Brain microvascular endothelial cell (primary cell): ENCODE measurements around the gene CCDC88A.

Source experiments
- DNase-seq: peaks from one replicate; pipeline ENCODE4 v3.0.0-alpha.2; 2020
- H3K27ac ChIP-seq: fragments of 250-450 bp; sonication (Bioruptor Pico); 2 replicates; pipeline ENCODE4 v1.5.1; 2020; ENCODE audit warnings: mild to moderate bottlenecking, moderate library complexity
- H3K27me3 ChIP-seq: fragments of 250-450 bp; sonication (Bioruptor Pico); replicated peaks from 2 replicates; pipeline ENCODE4 v1.5.1; 2020; ENCODE audit warnings: mild to moderate bottlenecking
- H3K36me3 ChIP-seq: fragments of 250-450 bp; sonication (Bioruptor Pico); replicated peaks from 2 replicates; pipeline ENCODE4 v1.5.1; 2020; ENCODE audit warnings: mild to moderate bottlenecking
- H3K4me3 ChIP-seq: 2 replicates; pipeline ENCODE4 v1.5.1; 2011; ENCODE audit warnings: low read depth, mild to moderate bottlenecking, control low read depth, low read length, moderate library complexity
- CTCF ChIP-seq: IDR thresholded peaks from 2 replicates; pipeline ENCODE4 v1.5.1; 2011; ENCODE audit warnings: low read depth, mild to moderate bottlenecking, moderate library complexity, low read length, control low read depth, inconsistent platforms; ENCODE audit errors: missing control alignments
- in situ Hi-C: cut with HindIII; loops from 2 replicates; pipeline ENCODE4 v1.10.0; 2017; ENCODE audit warnings: low sequenced_read_pairs, low pct_ligation_motif_present

CCDC88A gene

DNA sequence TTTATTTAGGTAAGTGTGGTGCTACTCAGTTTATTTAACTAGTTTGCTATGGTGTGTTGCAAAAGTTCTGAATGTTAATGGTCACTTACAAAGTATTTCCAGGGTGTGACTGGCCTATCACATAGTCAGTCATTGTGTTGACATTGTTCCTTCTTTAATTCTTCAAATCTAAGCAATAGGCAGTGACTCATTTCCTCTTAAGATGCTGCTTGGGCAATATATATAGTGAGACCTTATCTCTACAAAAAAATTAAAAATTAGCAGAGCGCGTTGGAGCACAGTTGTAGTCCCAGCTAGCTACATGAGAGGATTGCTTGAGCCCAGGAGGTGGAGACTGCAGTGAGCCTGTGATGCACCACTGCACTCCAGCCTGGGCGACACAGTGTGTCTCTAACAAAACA lies 5.8 kb upstream of the CCDC88A start:
- Histone ChIP-seq H3K36me3 (no peaks in the 10 kb centered on the region), H3K27ac (peak overlapping the region; percentile 35), H3K4me3 (no peak overlapping the region), H3K27me3 (no peaks in the 10 kb centered on the region)
- in situ Hi-C loops, result loop anchor here (10.0 kb wide), 1 partner anchor 79 kb away; no protein-coding TSS in a partner anchor
- DNase-seq, result peak; percentile 74
- peak; percentile 11 for TF ChIP-seq CTCF

GRCh38 chr2:55422876-55423665 lies 3.4 kb upstream of the CCDC88A start:
- Histone ChIP-seq H3K36me3 (no peaks in the 10 kb centered on the region), H3K27ac (no peak overlapping the region), H3K4me3 (no peak overlapping the region), H3K27me3 (no peaks in the 10 kb centered on the region)
- TF ChIP-seq CTCF, result no peak
- in situ Hi-C loops, result loop anchor here (10.0 kb wide), 1 partner anchor 82 kb away; no protein-coding TSS in a partner anchor
- DNase-seq, result no peak

DNA sequence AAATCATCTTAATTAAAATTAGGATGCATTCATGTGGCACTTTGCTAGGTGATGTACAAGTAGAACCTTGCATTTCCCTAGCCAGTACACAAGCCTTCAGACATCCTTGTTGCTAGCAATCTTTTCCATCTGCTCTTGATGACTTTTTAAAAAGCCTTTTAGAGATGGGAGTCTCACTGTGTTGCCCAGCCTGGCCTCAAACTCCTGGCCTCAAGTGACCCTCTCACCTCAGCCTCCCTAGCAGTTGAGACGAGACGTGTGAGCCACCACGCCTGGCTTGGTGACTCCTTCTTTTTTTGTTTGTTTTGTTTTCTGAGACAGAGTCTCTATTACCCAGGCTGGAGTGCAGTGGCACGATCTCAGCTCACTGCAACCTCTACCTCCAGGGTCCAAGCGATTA lies 1.7 kb upstream of the CCDC88A start:
- H3K4me3 ChIP-seq, result no peak overlapping the region
- no peak for TF ChIP-seq CTCF
- H3K27me3 ChIP-seq, result no peaks in the 10 kb centered on the region
- no peak for DNase-seq
- no peak overlapping the region for H3K27ac ChIP-seq
- in situ Hi-C loops, result loop anchor here (10.0 kb wide), 1 partner anchor 83 kb away; no protein-coding TSS in a partner anchor
- no peaks in the 10 kb centered on the region for H3K36me3 ChIP-seq

DNA sequence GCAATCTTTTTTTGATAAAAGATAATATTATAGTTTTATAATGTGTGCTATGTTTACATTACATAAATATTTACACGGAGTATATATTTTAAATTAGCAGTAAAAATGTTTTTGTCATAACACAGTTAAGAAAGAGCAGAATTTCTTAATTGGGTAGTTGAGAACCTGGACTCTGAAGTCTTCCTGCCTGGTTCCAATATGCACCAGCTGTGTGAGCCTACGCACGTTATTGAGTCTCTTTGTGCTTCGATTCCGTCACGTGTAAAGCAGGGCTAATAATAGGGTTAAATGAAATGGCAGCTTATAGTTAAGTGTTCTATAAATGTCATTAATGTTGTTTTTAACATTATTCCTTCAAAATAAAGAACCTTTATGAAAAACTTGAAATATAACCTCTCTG lies 1.2 kb upstream of the CCDC88A start:
- H3K27ac ChIP-seq, result no peak overlapping the region
- DNase-seq, result no peak
- H3K4me3 ChIP-seq, result no peak overlapping the region
- no peak for TF ChIP-seq CTCF
- in situ Hi-C loops, result loop anchor here (10.0 kb wide), 1 partner anchor 84 kb away; no protein-coding TSS in a partner anchor
- H3K36me3 ChIP-seq, result no peaks in the 10 kb centered on the region
- H3K27me3 ChIP-seq, result no peaks in the 10 kb centered on the region

GRCh38 chr2:55420439-55420725 lies 726 bp upstream of the CCDC88A start:
- Histone ChIP-seq H3K27ac (no peak overlapping the region), H3K27me3 (no peaks in the 10 kb centered on the region), H3K4me3 (peak overlapping the region; percentile 85), H3K36me3 (no peaks in the 10 kb centered on the region)
- no peak for TF ChIP-seq CTCF
- in situ Hi-C loops, result loop anchor here (10.0 kb wide), 1 partner anchor 84 kb away; no protein-coding TSS in a partner anchor
- DNase-seq, result no peak
